GM18508 (cell line): Measurements from ENCODE around the gene TPI1.
"Not testable (repeated sequence)": the region's sequence is repeated elsewhere in the genome, so short reads cannot be mapped to it uniquely, and the experiment has no call there.

Experiments used
- ATAC-seq: cut with Tn5 transposase; IDR thresholded peaks from one replicate; pipeline ENCODE4 v1.9.1; 2021; ENCODE audit warnings: moderate number of reproducible peaks; ENCODE audit not compliant: insufficient read depth, unreplicated experiment

Gene TPI1

GRCh38 chr12:6865307-6865706 lies 2.0 kb upstream of the TPI1 start:
- not testable (repeated sequence) for ATAC-seq

GRCh38 chr12:6866163-6866919 lies 990 bp upstream of the TPI1 start:
- no peak for ATAC-seq

- ATAC-seq = no peak
Measured at GRCh38 chr12:6866920-6867412, 365 bp upstream of the TPI1 start.

GRCh38 chr12:6868211-6869048 lies 1.1 kb downstream of the TPI1 start:
- ATAC-seq = no peak

GRCh38 chr12:6869049-6870021 lies 2.0 kb downstream of the TPI1 start:
- no peak for ATAC-seq

- ATAC-seq = not testable (repeated sequence)
Measured at GRCh38 chr12:6870304-6870703, 3.0 kb downstream of the TPI1 start.

- no peak for ATAC-seq
Measured at GRCh38 chr12:6871052-6871957, 4.0 kb downstream of the TPI1 start.

- ATAC-seq = no peak
Measured at GRCh38 chr12:6872073-6873048, 5.0 kb downstream of the TPI1 start.

- ATAC-seq = no peak
Measured at GRCh38 chr12:6873094-6874014, 6.0 kb downstream of the TPI1 start, which contains the start of gene SPSB2. Gene SPSB2, minus strand, starts transcription at chr12:6873303. Its CDS starts 402 bp downstream, at chr12:6872901.

GRCh38 chr12:6874015-6874368 lies 6.7 kb downstream of the TPI1 start:
- ATAC-seq = not testable (repeated sequence)

- ATAC-seq = not testable (repeated sequence)
Measured at GRCh38 chr12:6879824-6880223, 12.5 kb downstream of the TPI1 start.

- no peak for ATAC-seq
Measured at GRCh38 chr12:6883252-6883651, 15.9 kb downstream of the TPI1 start.

GRCh38 chr12:6883683-6884082 lies 16.4 kb downstream of the TPI1 start:
- ATAC-seq = no peak

GRCh38 chr12:6884539-6884938 lies 17.2 kb downstream of the TPI1 start:
- ATAC-seq = no peak

GRCh38 chr12:6886206-6886999 lies 19.1 kb downstream of the TPI1 start:
- ATAC-seq = not testable (repeated sequence)

- no peak for ATAC-seq
Measured at GRCh38 chr12:6887460-6887859, 20.1 kb downstream of the TPI1 start.
